ENCODE data around the gene GNG12. TPM values are rescaled to one million over a fixed set of nuclear protein-coding genes. Genes with fewer than 3 reads are reported as not detected.
A peak's percentile ranks its signal among the peaks of the same experiment; 100 is the strongest.

The GNG12 gene
- total and polyA plus RNA-seq, 9 of the 15 experiments (the other 6 are each of a cell fraction or from before 2014, with no cell fraction given), result 2.6 to 6.0 (median 4.1) TPM

GRCh38 chr1:67733681-67734322 is 99.5 kb downstream of the GNG12 start (continued):
- TF ChIP-seq HEY1 (CRISPR knock-in tag; IDR thresholded peaks at IDR 0.05; ENCODE audit: borderline replicate concordance), result no peak
- TF ChIP-seq ID3 (CRISPR knock-in tag; IDR thresholded peaks at IDR 0.05), result no peak
- no peak; the same call in 1 of the 2 replicates for TF ChIP-seq ID3 (tag; IDR thresholded peaks at IDR 0.05)
- TF ChIP-seq NR0B1 (IDR thresholded peaks at IDR 0.05; ENCODE audit: partially characterized antibody), result no peak
- no peak for TF ChIP-seq USF2 (CRISPR knock-in tag; IDR thresholded peaks at IDR 0.05)
- TF ChIP-seq SNAPC5 (CRISPR knock-in tag; IDR thresholded peaks at IDR 0.05), result no peak
- TF ChIP-seq ZNF263 (CRISPR knock-in tag; IDR thresholded peaks at IDR 0.05; ENCODE audit: borderline replicate concordance), result no peak
- no peak for TF ChIP-seq ZFX (CRISPR knock-in tag; IDR thresholded peaks at IDR 0.05)
- TF ChIP-seq JUN (IDR thresholded peaks at IDR 0.05; ENCODE audit: borderline replicate concordance, low read depth, low read length), result no peak
- no peak for TF ChIP-seq JUN (CRISPR knock-in tag; IDR thresholded peaks at IDR 0.05; ENCODE audit: borderline replicate concordance)
- peak; percentile 95 for TF ChIP-seq CBFA2T2 (conservative IDR thresholded peaks at IDR 0.05)
- no peak for TF ChIP-seq DDX20 (tag; IDR thresholded peaks at IDR 0.05; ENCODE audit: low read depth)
- TF ChIP-seq ZNF764 (CRISPR knock-in tag; IDR thresholded peaks at IDR 0.05; ENCODE audit: low read depth), result no peak
- no peak for TF ChIP-seq NKRF (IDR thresholded peaks at IDR 0.05; ENCODE audit: borderline replicate concordance)
- no peak for TF ChIP-seq ZNF586 (CRISPR knock-in tag; conservative IDR thresholded peaks at IDR 0.05)
- TF ChIP-seq DNMT1 (IDR thresholded peaks at IDR 0.05), result no peak
- TF ChIP-seq HMG20A (CRISPR knock-in tag; conservative IDR thresholded peaks at IDR 0.05), result no peak
- 0 out of 2 replicates have a peak, but pooled peaks have one; percentile 75 for TF ChIP-seq ZKSCAN8 (CRISPR knock-in tag; IDR thresholded peaks at IDR 0.05)
- TF ChIP-seq SMARCA4 (IDR thresholded peaks at IDR 0.05), result peak; percentile 96
- TF ChIP-seq MAFK (IDR thresholded peaks at IDR 0.05; ENCODE audit: low read length), result peak; percentile 73
- peak; percentile 61 to 69; a peak in 2 of 4 replicates for TF ChIP-seq TEAD1 (CRISPR knock-in tag; IDR thresholded peaks at IDR 0.05)
- no peak for TF ChIP-seq SMAD3 (CRISPR knock-in tag; conservative IDR thresholded peaks at IDR 0.05)
- TF ChIP-seq SMAD4 (CRISPR knock-in tag; conservative IDR thresholded peaks at IDR 0.05), result peak; percentile 92
- TF ChIP-seq ZNF717 (CRISPR knock-in tag; IDR thresholded peaks at IDR 0.05), result no peak
- no peak for TF ChIP-seq RBM22 (IDR thresholded peaks at IDR 0.05; ENCODE audit: low read depth, low read length, poor library complexity, severe bottlenecking)
- TF ChIP-seq ZFP1 (CRISPR knock-in tag; IDR thresholded peaks at IDR 0.05), result no peak

Measured in K562 (cell line).